H9 (cell line): ENCODE data around the gene KIAA0825. TPM values are rescaled to one million over a fixed set of nuclear protein-coding genes. Genes with fewer than 3 reads are reported as not detected.
A peak's percentile ranks its signal among the peaks of the same experiment; 100 is the strongest.

Experiments used
- DNase-seq: peaks from one replicate; pipeline ENCODE4 v3.0.0-alpha.2; 2017
- H2AFZ ChIP-seq: one replicate; pipeline ENCODE4 v1.6.1; 2013; ENCODE audit warnings: mild to moderate bottlenecking, low read length, control low read depth, moderate library complexity
- H2AK5ac ChIP-seq: 2 replicates; pipeline ENCODE4 v1.6.1; 2013; ENCODE audit warnings: low read length, control low read depth, mixed read lengths; ENCODE audit not compliant: insufficient read length
- H2BK120ac ChIP-seq: one replicate; pipeline ENCODE4 v1.6.1; 2013; ENCODE audit warnings: low read depth, mild to moderate bottlenecking, low read length, control low read depth, inconsistent platforms; ENCODE audit not compliant: poor library complexity, severe bottlenecking
- H2BK12ac ChIP-seq: 2 replicates; pipeline ENCODE4 v1.6.1; 2013; ENCODE audit warnings: low read length, control low read depth, mixed read lengths, low read depth; ENCODE audit not compliant: insufficient read length
- H2BK15ac ChIP-seq: 2 replicates; pipeline ENCODE4 v1.6.1; 2013; ENCODE audit warnings: low read depth, low read length, control low read depth
- H2BK20ac ChIP-seq: one replicate; pipeline ENCODE4 v1.6.1; 2013; ENCODE audit warnings: low read depth, mild to moderate bottlenecking, low read length, control low read depth, inconsistent platforms; ENCODE audit not compliant: poor library complexity, severe bottlenecking
- H2BK5ac ChIP-seq: 2 replicates; pipeline ENCODE4 v1.6.1; 2013; ENCODE audit warnings: low read length, control low read depth, mixed read lengths; ENCODE audit not compliant: insufficient read length
- H3K14ac ChIP-seq: 2 replicates; pipeline ENCODE4 v1.6.1; 2013; ENCODE audit warnings: low read length, control low read depth; ENCODE audit not compliant: insufficient read depth
- H3K18ac ChIP-seq: 2 replicates; pipeline ENCODE4 v1.6.1; 2013; ENCODE audit warnings: low read depth, mild to moderate bottlenecking, mixed read lengths, low read length, control low read depth; ENCODE audit not compliant: insufficient read length
- H3K23ac ChIP-seq: 2 replicates; pipeline ENCODE4 v1.6.1; 2013; ENCODE audit warnings: low read length, control low read depth, mixed read lengths, low read depth; ENCODE audit not compliant: insufficient read length
- H3K23me2 ChIP-seq: 2 replicates; pipeline ENCODE4 v1.6.1; 2013; ENCODE audit warnings: low read depth, mild to moderate bottlenecking, mixed read lengths, low read length, control low read depth; ENCODE audit not compliant: insufficient read length, poor library complexity, severe bottlenecking
- H3K27ac ChIP-seq: 2 replicates; pipeline ENCODE4 v1.5.1; 2013; ENCODE audit warnings: low read length, control low read depth, mixed read lengths, low read depth; ENCODE audit not compliant: insufficient read length
- H3K27me3 ChIP-seq: 2 replicates; pipeline ENCODE4 v1.6.1; 2013; ENCODE audit warnings: low read length, control low read depth, inconsistent platforms; ENCODE audit not compliant: insufficient read depth
- H3K4ac ChIP-seq: 2 replicates; pipeline ENCODE4 v1.6.1; 2013; ENCODE audit warnings: low read depth, mild to moderate bottlenecking, control low read depth, inconsistent platforms, low read length, moderate library complexity
- H3K4me1 ChIP-seq: 2 replicates; pipeline ENCODE4 v1.6.1; 2013; ENCODE audit warnings: low read length, control low read depth, inconsistent platforms; ENCODE audit not compliant: insufficient read depth
- H3K4me2 ChIP-seq: 2 replicates; pipeline ENCODE4 v1.6.1; 2013; ENCODE audit warnings: low read length, control low read depth, mixed read lengths; ENCODE audit not compliant: insufficient read length, insufficient read depth
- H3K56ac ChIP-seq: 2 replicates; pipeline ENCODE4 v1.6.1; 2013; ENCODE audit warnings: low read depth, mild to moderate bottlenecking, mixed read lengths, low read length, control low read depth; ENCODE audit not compliant: insufficient read length
- H3K79me1 ChIP-seq: 2 replicates; pipeline ENCODE4 v1.6.1; 2013; ENCODE audit warnings: low read depth, mild to moderate bottlenecking, moderate library complexity, low read length, control low read depth, inconsistent platforms; ENCODE audit not compliant: insufficient read depth, poor library complexity, severe bottlenecking
- H3K79me2 ChIP-seq: 2 replicates; pipeline ENCODE4 v1.6.1; 2013; ENCODE audit warnings: low read length, control low read depth, inconsistent platforms; ENCODE audit not compliant: insufficient read depth
- H3K9ac ChIP-seq: 2 replicates; pipeline ENCODE4 v1.6.1; 2013; ENCODE audit warnings: low read length, control low read depth, mixed read lengths; ENCODE audit not compliant: insufficient read length; ENCODE audit errors: extremely low read depth
- H3K9me3 ChIP-seq: one replicate; pipeline ENCODE4 v1.6.1; 2013; ENCODE audit warnings: low read depth, low read length, inconsistent platforms; ENCODE audit not compliant: control insufficient read depth
- H3T11ph ChIP-seq: one replicate; pipeline ENCODE4 v1.6.1; 2013; ENCODE audit warnings: mild to moderate bottlenecking, low read length, control low read depth, inconsistent platforms
- H4K20me1 ChIP-seq: one replicate; pipeline ENCODE4 v1.6.1; 2013; ENCODE audit not compliant: control insufficient read depth, insufficient read length, insufficient read depth
- H4K5ac ChIP-seq: 2 replicates; pipeline ENCODE4 v1.6.1; 2013; ENCODE audit warnings: low read depth, mild to moderate bottlenecking, mixed read lengths, low read length, control low read depth; ENCODE audit not compliant: insufficient read length
- H4K8ac ChIP-seq: replicated peaks from 2 replicates; pipeline ENCODE4 v1.6.1; 2013; ENCODE audit warnings: low read length, control low read depth, mixed read lengths, low read depth; ENCODE audit not compliant: insufficient read length
- H4K91ac ChIP-seq: 2 replicates; pipeline ENCODE4 v1.6.1; 2013; ENCODE audit warnings: low read depth, mild to moderate bottlenecking, moderate library complexity, mixed read lengths, low read length, control low read depth; ENCODE audit not compliant: insufficient read length
- H3K27ac Mint-ChIP-seq, 3 experiments: 2 replicates in 2 of 3; 3 replicates in 1 of 3; pipeline ENCODE4 v1.8.0; 2020 to 2021; ENCODE audit warnings: mixed read lengths in 3 of 3, mild to moderate bottlenecking in 1 of 3, moderate library complexity in 1 of 3
- H3K27me3 Mint-ChIP-seq: 2 replicates; pipeline ENCODE4 v1.8.0; 2021; ENCODE audit warnings: low read depth, mild to moderate bottlenecking, moderate library complexity, mixed read lengths
- H3K36me3 Mint-ChIP-seq, 3 experiments: 2 replicates in 2 of 3; 3 replicates in 1 of 3; pipeline ENCODE4 v1.8.0; 2020 to 2021; ENCODE audit warnings: low read depth in 3 of 3, mixed read lengths in 3 of 3; ENCODE audit not compliant: insufficient read depth in 1 of 3
- H3K4me1 Mint-ChIP-seq, 2 experiments: 2 replicates each; pipeline ENCODE4 v1.8.0; 2020; ENCODE audit warnings: mixed read lengths in 2 of 2
- H3K4me3 Mint-ChIP-seq, 2 experiments: 2 replicates in 1 of 2; 3 replicates in 1 of 2; pipeline ENCODE4 v1.8.0; 2020 to 2021; ENCODE audit warnings: mild to moderate bottlenecking in 2 of 2, mixed read lengths in 2 of 2, moderate library complexity in 1 of 2
- H3K9me3 Mint-ChIP-seq, 2 experiments: 2 replicates in 1 of 2; 3 replicates in 1 of 2; pipeline ENCODE4 v1.8.0; 2020; ENCODE audit warnings: mild to moderate bottlenecking in 2 of 2, mixed read lengths in 2 of 2, moderate library complexity in 1 of 2
- CTCF ChIP-seq: fragments of 200-600 bp; sonication (generic); conservative IDR thresholded peaks from 3 replicates; pipeline ENCODE4 v1.8.0; 2021; ENCODE audit warnings: antibody characterized with exemption, mild to moderate bottlenecking
- WGBS: extraction: QIAGEN DNeasy Blood & Tissue Kit; methylation state at CpG from one replicate; pipeline ENCODE4 v1.1.7; 2013; ENCODE audit warnings: missing lambda C conversion rate, low lambda C conversion rate, mixed read lengths; ENCODE audit not compliant: insufficient read length; ENCODE audit errors: extremely low coverage; 5-methylcytosine and 5-hydroxymethylcytosine counted together
- total RNA-seq: library from RNA; stranded (reverse); gene quantifications from 2 replicates; pipeline ENCODE4 v1.2.1, GENCODE V29; 2021

KIAA0825 gene
- total RNA-seq, 1 experiment from 2014 or later = 1.8 TPM

- no peak overlapping the region for H2AK5ac ChIP-seq
- peaks cover 2 to 3% of the 10 kb centered on the region in 2 experiments; a peak in 3 of 5 replicates for H3K9me3 Mint-ChIP-seq
- H3K4me1 ChIP-seq = no peaks in the 10 kb centered on the region
- no peak overlapping the region for H3K18ac ChIP-seq
- no peak overlapping the region for H3K27ac ChIP-seq
- H3K14ac ChIP-seq = no peak overlapping the region
- H3K27ac Mint-ChIP-seq = peak overlapping the region in 1 of 3 experiments; percentile 55; a peak in 1 of 7 replicates
- H3K79me1 ChIP-seq = peaks cover 2% of the 10 kb centered on the region
- no peak overlapping the region for H4K5ac ChIP-seq
- H2BK120ac ChIP-seq = no peak overlapping the region
- no peaks in the 10 kb centered on the region for H3K27me3 ChIP-seq
- H3T11ph ChIP-seq = no peak overlapping the region
- H3K79me2 ChIP-seq = peaks cover 17% of the 10 kb centered on the region
- no CpG with 5 or more reads among the region's 1 CpG for WGBS
- H3K23me2 ChIP-seq = no peaks in the 10 kb centered on the region
- H2BK12ac ChIP-seq = no peak overlapping the region
- no peak overlapping the region for H3K56ac ChIP-seq
- no peaks in the 10 kb centered on the region for H3K27me3 Mint-ChIP-seq
- H3K4me3 Mint-ChIP-seq = no peak overlapping the region
- H3K9ac ChIP-seq = no peak overlapping the region
- no peak overlapping the region for H3K4me2 ChIP-seq
- no peak overlapping the region for H2BK15ac ChIP-seq
- H4K20me1 ChIP-seq = no peaks in the 10 kb centered on the region
- H4K91ac ChIP-seq = no peak overlapping the region
- TF ChIP-seq CTCF = no peak
- DNase-seq = no peak
- peaks cover 9 to 10% of the 10 kb centered on the region in 2 experiments for H3K4me1 Mint-ChIP-seq
- no peak overlapping the region for H4K8ac ChIP-seq
- H3K4ac ChIP-seq = no peak overlapping the region
- H3K23ac ChIP-seq = no peak overlapping the region
- no peak overlapping the region for H2AFZ ChIP-seq
- no peak overlapping the region for H2BK5ac ChIP-seq
- peaks cover 4 to 16% (median 13%) of the 10 kb centered on the region in 3 experiments; a peak in 6 of 7 replicates for H3K36me3 Mint-ChIP-seq
- no peaks in the 10 kb centered on the region for H3K9me3 ChIP-seq
- H2BK20ac ChIP-seq = no peak overlapping the region
Measured at GRCh38 chr5:94276048-94276447, 342.4 kb downstream of the KIAA0825 start.
